ENCODE data around the gene RAB36. TPM values are rescaled to one million over a fixed set of nuclear protein-coding genes. Genes with fewer than 3 reads are reported as not detected.

The RAB36 gene
- total RNA-seq, 1 donor from 2014 or later: 3.2 TPM

DNA sequence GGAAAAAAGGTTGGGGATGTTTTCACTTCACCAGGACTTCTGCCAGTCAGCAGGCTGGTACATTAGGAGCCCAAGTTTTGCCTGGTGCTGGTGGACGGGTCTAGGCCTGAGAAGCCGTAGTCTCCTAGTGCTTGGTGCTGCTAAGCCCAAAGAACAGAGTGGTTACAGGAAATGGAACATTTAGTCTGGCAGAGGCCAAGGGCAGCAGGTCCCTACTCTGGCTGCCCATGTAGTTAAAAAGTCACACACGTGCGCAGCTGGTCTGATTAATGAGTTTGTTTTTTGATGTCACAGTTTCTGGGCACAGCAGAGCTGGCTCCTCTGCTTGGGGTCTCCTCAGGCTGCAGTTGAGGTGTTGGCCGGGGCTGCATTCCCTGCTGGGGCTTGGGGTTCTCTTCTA, 55.6 kb downstream of the RAB36 start:
- intact Hi-C loops (cut with DNase I): no loop called here
- H3K9me3 ChIP-seq: no peaks in the 10 kb centered on the region
- no peaks in the 10 kb centered on the region for H3K36me3 ChIP-seq
- no peak overlapping the region for H3K27ac ChIP-seq
- no peak overlapping the region for H3K4me3 ChIP-seq
- TF ChIP-seq POLR2A (IDR thresholded peaks at IDR 0.05) (no peak), POLR2AphosphoS5 (IDR thresholded peaks at IDR 0.05; ENCODE audit: insufficient read depth in 1 of 2, low read depth in 1 of 2) (no peak)
- TF ChIP-seq, protein P1, sequence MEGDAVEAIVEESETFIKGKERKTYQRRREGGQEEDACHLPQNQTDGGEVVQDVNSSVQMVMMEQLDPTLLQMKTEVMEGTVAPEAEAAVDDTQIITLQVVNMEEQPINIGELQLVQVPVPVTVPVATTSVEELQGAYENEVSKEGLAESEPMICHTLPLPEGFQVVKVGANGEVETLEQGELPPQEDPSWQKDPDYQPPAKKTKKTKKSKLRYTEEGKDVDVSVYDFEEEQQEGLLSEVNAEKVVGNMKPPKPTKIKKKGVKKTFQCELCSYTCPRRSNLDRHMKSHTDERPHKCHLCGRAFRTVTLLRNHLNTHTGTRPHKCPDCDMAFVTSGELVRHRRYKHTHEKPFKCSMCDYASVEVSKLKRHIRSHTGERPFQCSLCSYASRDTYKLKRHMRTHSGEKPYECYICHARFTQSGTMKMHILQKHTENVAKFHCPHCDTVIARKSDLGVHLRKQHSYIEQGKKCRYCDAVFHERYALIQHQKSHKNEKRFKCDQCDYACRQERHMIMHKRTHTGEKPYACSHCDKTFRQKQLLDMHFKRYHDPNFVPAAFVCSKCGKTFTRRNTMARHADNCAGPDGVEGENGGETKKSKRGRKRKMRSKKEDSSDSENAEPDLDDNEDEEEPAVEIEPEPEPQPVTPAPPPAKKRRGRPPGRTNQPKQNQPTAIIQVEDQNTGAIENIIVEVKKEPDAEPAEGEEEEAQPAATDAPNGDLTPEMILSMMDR (IDR thresholded peaks at IDR 0.05): no peak
- H3K4me1 ChIP-seq: peaks cover 26% of the 10 kb centered on the region
- H3K27me3 ChIP-seq: no peaks in the 10 kb centered on the region
- no peak for DNase-seq (ENCODE audit: extremely low spot score in 2 of 2)

DNA sequence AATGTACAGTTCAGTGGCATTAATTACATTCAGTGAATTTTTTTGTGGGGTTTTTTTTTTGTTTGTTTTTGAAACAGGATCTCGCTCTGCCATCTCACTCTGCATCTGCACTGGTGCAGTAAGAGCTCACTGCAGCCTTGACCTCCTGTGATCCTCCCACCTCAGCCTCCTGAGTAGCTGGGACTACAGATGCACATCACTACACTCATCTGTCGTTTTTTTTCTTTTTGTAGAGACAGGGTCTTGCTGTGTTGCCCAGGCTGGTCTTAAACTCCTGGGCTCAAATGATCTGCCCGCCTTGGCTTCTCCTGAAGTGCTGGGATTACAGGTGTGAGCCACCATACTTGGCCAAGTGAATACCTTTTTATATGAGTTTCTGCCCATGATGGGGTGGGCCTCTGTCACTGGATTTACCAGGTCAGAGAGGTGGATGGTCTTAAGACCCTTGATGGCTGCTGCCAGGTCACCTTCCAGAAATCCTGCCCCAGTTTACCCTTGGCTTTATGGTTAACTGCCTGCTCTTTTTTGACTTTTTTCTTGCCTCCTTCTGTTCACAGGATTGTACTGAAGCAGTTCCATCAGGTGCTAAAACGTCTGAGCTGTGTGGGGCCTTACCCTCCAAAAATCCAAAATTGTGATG, 57.7 kb downstream of the RAB36 start:
- intact Hi-C loops (cut with DNase I): no loop called here
- DNase-seq (ENCODE audit: extremely low spot score in 2 of 2): no peak
- no peak overlapping the region for H3K4me3 ChIP-seq
- H3K36me3 ChIP-seq: no peaks in the 10 kb centered on the region
- H3K27me3 ChIP-seq: no peaks in the 10 kb centered on the region
- TF ChIP-seq, protein P1 (IDR thresholded peaks at IDR 0.05): no peak
- TF ChIP-seq POLR2AphosphoS5 (IDR thresholded peaks at IDR 0.05; ENCODE audit: insufficient read depth in 1 of 2, low read depth in 1 of 2): no peak
- TF ChIP-seq POLR2A (IDR thresholded peaks at IDR 0.05): no peak
- H3K4me1 ChIP-seq: peaks cover 20% of the 10 kb centered on the region
- no peaks in the 10 kb centered on the region for H3K9me3 ChIP-seq
- H3K27ac ChIP-seq: no peak overlapping the region

GRCh38 chr22:23203452-23204124, 58.3 kb downstream of the RAB36 start:
- Histone ChIP-seq H3K4me3 (no peak overlapping the region), H3K36me3 (no peaks in the 10 kb centered on the region), H3K27ac (no peak overlapping the region), H3K4me1 (peaks cover 20% of the 10 kb centered on the region), H3K9me3 (no peaks in the 10 kb centered on the region), H3K27me3 (no peaks in the 10 kb centered on the region)
- intact Hi-C loops (cut with DNase I): no loop called here
- no peak for DNase-seq (ENCODE audit: extremely low spot score in 2 of 2)
- no peak for TF ChIP-seq POLR2AphosphoS5 (IDR thresholded peaks at IDR 0.05; ENCODE audit: insufficient read depth in 1 of 2, low read depth in 1 of 2)
- TF ChIP-seq, protein P1 (IDR thresholded peaks at IDR 0.05): no peak
- TF ChIP-seq POLR2A (IDR thresholded peaks at IDR 0.05): no peak

- Histone ChIP-seq H3K4me3 (no peak overlapping the region), H3K9me3 (no peaks in the 10 kb centered on the region), H3K36me3 (no peaks in the 10 kb centered on the region), H3K27me3 (no peaks in the 10 kb centered on the region), H3K4me1 (peaks cover 20% of the 10 kb centered on the region), H3K27ac (no peak overlapping the region)
- intact Hi-C loops (cut with DNase I): no loop called here
- TF ChIP-seq POLR2AphosphoS5 (IDR thresholded peaks at IDR 0.05; ENCODE audit: insufficient read depth in 1 of 2, low read depth in 1 of 2): no peak
- TF ChIP-seq POLR2A (IDR thresholded peaks at IDR 0.05): no peak
- TF ChIP-seq, protein P1 (IDR thresholded peaks at IDR 0.05): no peak
- no peak for DNase-seq (ENCODE audit: extremely low spot score in 2 of 2)
Measured at GRCh38 chr22:23204125-23204488, 58.8 kb downstream of the RAB36 start.

GRCh38 chr22:23204541-23205157, 59.4 kb downstream of the RAB36 start:
- Histone ChIP-seq H3K4me3 (no peak overlapping the region), H3K36me3 (no peaks in the 10 kb centered on the region), H3K27ac (no peak overlapping the region), H3K9me3 (no peaks in the 10 kb centered on the region), H3K27me3 (no peaks in the 10 kb centered on the region), H3K4me1 (peaks cover 20% of the 10 kb centered on the region)
- intact Hi-C loops (cut with DNase I): no loop called here
- no peak for DNase-seq (ENCODE audit: extremely low spot score in 2 of 2)
- TF ChIP-seq POLR2A (IDR thresholded peaks at IDR 0.05) (no peak), POLR2AphosphoS5 (IDR thresholded peaks at IDR 0.05; ENCODE audit: insufficient read depth in 1 of 2, low read depth in 1 of 2) (no peak)
- TF ChIP-seq, protein P1 (IDR thresholded peaks at IDR 0.05): no peak
